SH-SY5Y (cell line): ENCODE measurements around the gene E2F8.

Source experiments
- GATA2 ChIP-seq: IDR thresholded peaks from 2 replicates; pipeline ENCODE4 v1.6.1; 2011; ENCODE audit warnings: mild to moderate bottlenecking, low read depth, low read length
- GATA3 ChIP-seq: IDR thresholded peaks from 2 replicates; pipeline ENCODE4 v1.6.1; 2011; ENCODE audit warnings: low read depth, mild to moderate bottlenecking, low read length, moderate library complexity

E2F8 gene

GRCh38 chr11:19240420-19241259 is at the start of gene E2F8:
E2F8 (minus strand) TSS chr11:19240945; CDS start chr11:19240121, 824 bp downstream.
- no peak for TF ChIP-seq GATA2
- no peak for TF ChIP-seq GATA3

GRCh38 chr11:19290356-19290755 is 49.6 kb upstream of the E2F8 start:
- TF ChIP-seq GATA2 (no peak), GATA3 (no peak)

- TF ChIP-seq GATA3: no peak
- TF ChIP-seq GATA2: no peak
Observed at GRCh38 chr11:19288256-19288655, 47.5 kb upstream of the E2F8 start.

GRCh38 chr11:19286411-19286810 is 45.7 kb upstream of the E2F8 start:
- TF ChIP-seq GATA2 (no peak), GATA3 (no peak)

GRCh38 chr11:19284881-19285280 is 44.1 kb upstream of the E2F8 start:
- TF ChIP-seq GATA2: no peak
- TF ChIP-seq GATA3: no peak

- TF ChIP-seq GATA2 (no peak), GATA3 (no peak)
Observed at GRCh38 chr11:19283991-19284390, 43.2 kb upstream of the E2F8 start.

- no peak for TF ChIP-seq GATA2
- TF ChIP-seq GATA3: no peak
Observed at GRCh38 chr11:19281555-19281954, 40.8 kb upstream of the E2F8 start.

GRCh38 chr11:19281041-19281440 is 40.3 kb upstream of the E2F8 start:
- TF ChIP-seq GATA3: no peak
- peak; percentile 59 for TF ChIP-seq GATA2

GRCh38 chr11:19279451-19279850 is 38.7 kb upstream of the E2F8 start:
- TF ChIP-seq GATA2: no peak
- no peak for TF ChIP-seq GATA3

- TF ChIP-seq GATA3 (no peak), GATA2 (no peak)
Observed at GRCh38 chr11:19276859-19277808, 36.4 kb upstream of the E2F8 start.

- TF ChIP-seq GATA3 (no peak), GATA2 (no peak)
Observed at GRCh38 chr11:19275496-19275895, 34.8 kb upstream of the E2F8 start.

GRCh38 chr11:19268909-19269308 is 28.2 kb upstream of the E2F8 start:
- no peak for TF ChIP-seq GATA3
- TF ChIP-seq GATA2: no peak

GRCh38 chr11:19267567-19267966 is 26.8 kb upstream of the E2F8 start:
- TF ChIP-seq GATA2 (no peak), GATA3 (no peak)

GRCh38 chr11:19263333-19263732 is 22.6 kb upstream of the E2F8 start:
- TF ChIP-seq GATA2: no peak
- no peak for TF ChIP-seq GATA3

GRCh38 chr11:19259487-19260345 is 19.0 kb upstream of the E2F8 start:
- TF ChIP-seq GATA2: no peak
- TF ChIP-seq GATA3: no peak; the same call in 1 of the 2 replicates
